GM11168 (cell line): Measurements from ENCODE around the gene LRGUK.
"Not testable (repeated sequence)": the region's sequence is repeated elsewhere in the genome, so short reads cannot be mapped to it uniquely, and the experiment has no call there.

Source experiments
- in situ Hi-C: fragments of 300-500 bp; cut with MboI; formaldehyde crosslinking; loops from one replicate; pipeline ENCODE4 v1.12.0; 2022; ENCODE audit warnings: low sequenced_read_pairs; ENCODE audit not compliant: unreplicated experiment

LRGUK gene, protein sequence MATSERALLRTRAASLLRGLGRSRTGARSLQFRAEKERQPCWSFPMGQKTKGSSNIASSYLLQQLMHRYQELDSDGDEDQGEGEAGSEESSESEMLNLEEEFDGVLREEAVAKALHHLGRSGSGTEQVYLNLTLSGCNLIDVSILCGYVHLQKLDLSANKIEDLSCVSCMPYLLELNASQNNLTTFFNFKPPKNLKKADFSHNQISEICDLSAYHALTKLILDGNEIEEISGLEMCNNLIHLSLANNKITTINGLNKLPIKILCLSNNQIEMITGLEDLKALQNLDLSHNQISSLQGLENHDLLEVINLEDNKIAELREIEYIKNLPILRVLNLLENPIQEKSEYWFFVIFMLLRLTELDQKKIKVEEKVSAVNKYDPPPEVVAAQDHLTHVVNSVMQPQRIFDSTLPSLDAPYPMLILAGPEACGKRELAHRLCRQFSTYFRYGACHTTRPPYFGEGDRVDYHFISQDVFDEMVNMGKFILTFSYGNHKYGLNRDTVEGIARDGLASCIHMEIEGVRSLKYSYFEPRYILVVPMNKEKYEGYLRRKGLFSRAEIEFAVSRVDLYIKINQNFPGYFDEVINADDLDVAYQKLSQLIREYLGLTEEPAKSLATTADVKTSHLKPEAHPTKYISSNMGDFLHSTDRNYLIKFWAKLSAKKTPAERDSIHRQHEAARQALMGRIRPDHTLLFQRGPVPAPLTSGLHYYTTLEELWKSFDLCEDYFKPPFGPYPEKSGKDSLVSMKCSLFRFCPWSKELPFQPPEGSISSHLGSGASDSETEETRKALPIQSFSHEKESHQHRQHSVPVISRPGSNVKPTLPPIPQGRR

DNA sequence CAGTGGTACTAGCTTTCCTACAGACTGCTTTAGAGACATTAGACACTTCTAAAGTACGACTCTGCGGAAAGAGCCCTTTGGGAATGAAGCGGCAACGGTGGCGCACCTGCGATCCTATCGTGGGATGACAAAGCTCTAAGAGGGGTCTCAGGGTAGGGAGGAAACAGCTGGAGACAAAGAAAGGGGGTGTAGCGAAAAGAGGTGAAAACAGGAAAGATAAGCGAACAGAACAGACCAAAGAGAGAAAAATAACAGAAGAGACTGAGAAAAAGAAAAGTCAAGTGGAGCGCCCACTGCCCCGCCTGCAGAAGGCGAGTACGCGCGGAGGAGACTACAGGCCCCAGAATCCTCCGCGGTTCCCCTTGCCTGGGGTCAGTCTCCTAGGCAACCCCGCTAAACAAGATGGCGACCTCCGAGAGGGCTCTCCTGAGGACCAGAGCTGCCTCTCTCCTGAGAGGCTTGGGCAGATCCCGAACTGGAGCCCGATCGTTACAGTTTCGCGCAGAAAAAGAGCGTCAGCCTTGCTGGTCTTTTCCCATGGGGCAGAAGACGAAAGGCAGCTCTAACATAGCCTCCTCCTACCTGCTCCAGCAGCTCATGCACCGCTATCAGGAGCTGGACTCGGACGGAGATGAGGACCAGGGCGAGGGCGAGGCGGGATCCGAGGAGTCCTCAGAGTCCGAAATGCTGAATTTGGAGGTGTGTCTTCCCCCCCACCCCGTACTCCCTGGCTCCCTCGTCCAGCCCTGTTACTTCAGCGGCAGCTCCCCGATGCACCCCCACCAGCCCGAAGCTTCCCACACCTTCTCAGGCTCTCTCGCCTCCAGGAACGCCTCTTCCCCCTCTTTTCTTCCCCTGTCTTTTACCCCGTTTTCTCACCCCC is at the start of gene LRGUK:
Gene LRGUK (plus strand): TSS at position 375 of the 883 bp plus-strand sequence. CDS start 28 bp downstream, at position 403.
- in situ Hi-C loops, result no loop called here

DNA sequence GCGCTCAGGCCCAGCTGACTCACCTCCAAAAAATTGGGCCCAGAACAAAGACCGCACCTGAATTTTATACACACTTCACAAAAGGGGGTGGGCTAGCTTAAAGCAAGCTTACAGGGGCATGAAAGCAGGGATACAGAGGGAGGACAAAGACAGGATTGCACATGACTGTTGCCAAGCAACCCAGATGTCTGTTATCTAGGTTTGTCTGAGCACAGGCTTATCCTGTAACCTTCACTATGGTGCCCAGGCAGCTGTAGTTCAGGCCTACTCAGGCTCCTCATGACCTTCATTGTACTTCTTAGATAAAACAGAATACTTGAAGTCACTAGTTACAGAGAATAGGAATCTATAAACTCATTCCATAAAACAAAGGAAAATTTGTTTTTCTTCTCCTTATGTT is 49.6 kb upstream of the LRGUK start:
- in situ Hi-C loops, result not testable (repeated sequence)

DNA sequence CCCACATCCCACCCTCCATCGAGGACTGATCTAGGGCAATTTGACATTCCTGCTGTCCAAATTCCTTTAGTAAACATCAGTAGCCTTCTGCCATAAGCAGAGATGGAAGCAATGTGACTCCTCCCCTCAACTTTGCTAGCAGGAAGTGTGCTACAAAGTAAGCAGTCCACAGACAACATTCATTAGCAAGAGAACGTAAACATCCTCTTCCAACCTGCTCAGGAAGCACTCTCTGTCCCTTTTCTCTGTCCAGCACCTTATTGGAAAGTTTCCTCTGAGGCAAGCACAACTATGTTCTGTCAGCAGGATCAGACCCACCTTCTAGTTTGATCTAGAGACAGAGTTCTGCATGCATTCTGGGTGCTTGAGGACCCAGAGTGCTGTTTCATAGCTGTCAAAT is 48.1 kb upstream of the LRGUK start:
- in situ Hi-C loops, result no loop called here

DNA sequence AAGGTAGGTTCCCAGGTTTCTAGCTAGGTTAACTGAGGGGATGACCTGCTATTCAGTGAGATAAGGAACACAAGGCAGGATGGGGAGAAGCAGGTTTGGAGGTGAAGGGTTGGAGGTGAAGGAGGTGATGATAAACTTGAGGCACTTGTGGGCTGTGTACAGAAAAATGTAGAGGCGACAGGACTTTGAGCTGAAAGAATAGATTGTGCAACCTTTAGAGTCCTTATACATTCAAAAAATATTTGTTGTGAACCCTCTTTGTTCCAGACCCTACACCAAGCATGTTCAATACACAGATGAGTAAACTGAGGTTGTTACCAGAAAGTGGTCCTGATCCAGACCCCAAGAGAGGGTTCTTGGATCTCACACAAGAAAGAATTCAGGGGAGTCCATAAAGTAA is 45.4 kb upstream of the LRGUK start:
- in situ Hi-C loops, result no loop called here

DNA sequence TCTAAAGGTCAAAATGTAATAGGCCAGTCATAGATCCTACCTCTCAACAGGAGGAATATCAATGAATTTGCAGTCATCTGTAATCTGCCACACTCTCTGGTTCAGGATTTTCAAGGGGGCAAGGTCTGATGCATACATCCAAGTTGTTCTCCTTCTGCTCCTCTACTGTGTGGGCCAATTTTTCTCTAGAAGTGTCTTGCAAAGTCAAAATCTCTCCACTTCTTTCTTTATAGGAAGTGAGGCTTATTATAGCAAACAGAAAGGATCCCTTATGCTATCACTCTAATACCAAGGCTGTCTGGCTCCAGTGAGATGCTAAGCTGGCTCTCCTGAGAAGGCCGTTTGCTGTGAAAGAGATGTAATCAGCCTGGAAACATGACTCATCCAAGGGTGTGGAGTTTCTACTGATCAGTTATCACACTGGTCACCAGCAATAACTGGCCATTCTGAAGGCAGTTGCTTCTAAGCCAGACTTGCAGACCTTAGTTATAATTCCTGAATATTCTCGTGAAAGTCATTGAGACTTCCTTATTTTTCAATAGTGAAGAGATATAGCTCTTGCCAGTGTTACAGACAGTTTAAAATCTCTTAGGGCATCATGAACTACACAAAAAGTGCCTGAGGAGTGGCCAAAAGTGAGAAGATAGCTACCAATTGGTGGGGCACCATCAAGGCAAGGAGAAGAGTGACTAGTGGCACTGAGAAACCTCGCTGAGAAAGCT is 43.2 kb upstream of the LRGUK start:
- in situ Hi-C loops, result no loop called here

DNA sequence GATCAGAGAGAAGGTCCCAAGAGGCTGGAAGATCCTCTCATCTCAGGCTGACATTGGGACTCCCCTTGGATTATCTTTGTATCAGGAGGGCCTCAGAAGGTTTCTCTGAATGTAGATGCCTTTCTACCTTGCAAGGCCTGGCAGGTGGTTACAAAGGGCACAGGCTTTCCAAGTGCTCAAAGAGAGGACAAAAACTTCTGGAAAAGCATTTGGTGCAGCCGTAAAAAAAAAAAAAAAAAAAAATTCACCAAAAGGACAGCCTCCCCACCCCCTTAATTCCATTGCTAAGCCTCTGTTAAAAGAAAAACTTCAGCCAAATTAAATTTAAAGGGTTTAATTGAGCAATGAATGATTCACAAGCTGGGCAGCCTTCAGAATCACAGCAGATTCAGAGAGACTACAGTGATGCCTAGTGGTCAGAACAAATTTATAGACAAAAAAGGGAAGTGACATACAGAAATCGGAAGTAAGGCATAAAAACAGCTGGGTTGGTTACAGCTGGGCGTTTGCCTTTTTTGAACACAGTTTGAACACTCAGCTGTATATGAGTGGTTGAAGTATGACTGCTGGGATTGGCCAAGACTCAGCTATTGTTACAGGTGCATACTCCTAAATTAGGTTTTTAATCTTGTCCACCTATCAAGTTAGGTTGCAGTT is 42.5 kb upstream of the LRGUK start:
- in situ Hi-C loops, result no loop called here

DNA sequence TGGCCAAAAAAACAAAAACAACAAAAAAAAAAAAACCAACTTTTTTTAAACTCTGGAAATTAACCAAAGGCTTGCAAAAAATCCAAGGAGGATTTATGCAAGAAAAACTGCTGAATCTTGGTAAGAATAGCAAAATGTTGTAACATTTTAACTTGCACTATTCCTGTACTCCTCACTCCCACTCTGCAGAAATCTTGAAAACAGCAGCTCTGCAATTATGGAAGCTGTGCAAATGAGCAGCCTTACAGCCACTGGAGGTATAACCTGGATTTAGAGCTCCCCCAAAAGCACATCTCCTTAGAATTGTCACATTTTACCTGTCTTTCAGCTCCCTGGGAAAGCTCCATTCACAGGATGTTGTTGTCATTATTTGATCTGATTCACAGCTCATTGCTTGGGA is 41.8 kb upstream of the LRGUK start:
- in situ Hi-C loops, result no loop called here

DNA sequence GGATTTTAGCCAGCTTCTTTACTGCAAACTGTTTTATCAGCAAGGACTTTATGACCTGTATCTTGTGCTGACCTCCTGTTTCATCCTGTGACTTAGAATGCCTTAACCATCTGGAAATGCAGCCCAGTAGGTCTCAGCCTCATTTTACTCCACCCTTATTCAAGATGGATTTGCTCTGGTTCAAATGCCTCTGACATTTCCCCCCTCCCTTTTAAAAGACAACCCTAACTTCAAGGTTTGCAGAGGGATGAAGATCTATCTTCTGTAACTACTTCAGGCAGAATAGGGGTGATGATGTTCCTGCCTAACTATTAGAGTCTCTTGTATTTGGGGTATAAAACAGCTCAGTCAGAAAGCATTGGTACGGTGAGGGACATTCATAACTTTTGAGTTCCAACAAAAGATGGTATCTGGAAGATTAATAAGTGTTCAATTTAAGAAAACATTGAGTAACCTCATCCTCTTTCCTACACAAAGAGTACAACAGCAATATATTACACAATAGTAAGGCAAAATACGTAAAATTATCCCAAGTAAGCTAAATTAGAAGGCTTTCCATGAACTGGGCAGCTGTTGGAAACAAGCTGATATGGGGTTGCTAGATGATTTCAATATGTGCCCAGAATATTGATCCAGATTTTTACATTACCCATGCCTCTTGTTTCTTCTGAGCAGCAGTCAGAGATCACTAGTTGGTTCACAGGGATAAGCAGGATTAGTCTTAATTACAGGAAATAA is 40.0 kb upstream of the LRGUK start:
- in situ Hi-C loops, result no loop called here

DNA sequence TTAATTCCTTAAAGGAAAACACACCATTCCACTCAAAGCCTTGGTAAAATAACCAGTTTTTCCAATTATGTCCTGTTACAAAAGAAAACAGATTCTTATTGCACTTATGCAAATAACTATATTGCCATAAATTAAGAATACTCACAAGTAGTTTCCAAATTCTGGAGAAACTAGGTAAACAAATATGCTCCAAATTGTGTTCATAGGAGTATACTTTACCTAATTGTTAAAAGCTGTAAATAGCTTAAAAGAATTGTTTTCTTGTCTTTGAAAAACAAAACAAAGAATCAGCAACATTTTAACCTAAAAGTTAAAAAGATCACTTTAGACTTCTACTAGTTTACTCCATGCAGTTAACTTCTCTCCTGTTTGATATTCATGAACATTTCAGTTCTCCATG is 38.9 kb upstream of the LRGUK start:
- in situ Hi-C loops, result no loop called here

DNA sequence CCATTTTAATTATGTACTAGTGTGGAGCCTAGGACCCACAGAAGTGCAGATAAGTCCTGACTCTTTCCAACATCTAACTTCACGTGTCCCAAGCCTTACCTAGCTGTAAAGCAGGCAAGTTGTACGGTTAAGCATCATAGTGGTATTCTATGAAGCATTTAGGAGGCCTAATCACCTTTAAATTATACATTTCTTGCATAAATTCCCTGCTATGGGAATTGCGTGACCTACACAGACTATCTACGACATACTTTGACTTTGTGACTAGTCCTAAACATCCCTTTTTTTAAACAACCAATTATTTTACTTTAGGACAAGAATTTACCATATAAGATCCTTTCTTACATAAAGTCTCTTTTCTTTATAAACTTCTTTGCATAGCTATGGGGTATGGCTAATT is 37.7 kb upstream of the LRGUK start:
- in situ Hi-C loops, result no loop called here

DNA sequence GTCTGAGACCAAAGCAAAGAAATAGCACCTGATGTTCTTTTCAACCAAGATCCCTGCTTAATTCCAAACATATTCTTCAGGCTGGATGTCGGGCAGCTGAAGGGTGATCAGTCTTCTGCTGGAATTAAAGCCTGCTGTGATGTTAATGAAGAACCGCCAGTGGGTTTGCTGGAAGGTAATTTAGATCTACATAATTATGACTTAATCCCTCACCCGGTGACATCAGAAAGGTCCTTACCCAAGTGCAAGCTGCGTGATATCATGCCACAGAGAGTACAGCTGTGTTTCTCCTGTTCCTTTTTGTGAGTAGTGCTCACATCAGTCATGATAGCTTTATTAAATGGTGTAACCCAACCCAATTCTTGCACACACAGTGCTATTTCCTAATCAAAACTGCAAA is 29.1 kb upstream of the LRGUK start:
- in situ Hi-C loops, result no loop called here

DNA sequence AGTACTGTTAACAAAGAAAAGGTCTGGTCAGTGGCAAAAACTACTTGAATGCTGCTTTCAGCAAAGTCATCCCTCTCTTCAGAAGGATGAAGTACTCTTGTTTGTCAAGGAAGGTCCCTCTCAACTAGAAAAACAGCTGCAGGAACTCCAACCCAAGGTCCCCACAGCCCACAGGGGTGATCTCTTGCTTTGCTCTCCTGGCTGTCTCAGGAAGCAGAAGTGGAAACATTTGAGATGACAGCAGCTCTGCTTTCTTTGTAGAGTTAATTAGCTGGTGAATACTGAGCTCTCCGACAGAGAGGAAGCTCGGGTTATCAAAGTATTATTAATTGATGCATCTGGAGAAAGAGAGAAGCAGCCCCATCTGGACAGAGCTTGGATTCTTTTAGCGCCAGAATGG is 25.4 kb upstream of the LRGUK start:
- in situ Hi-C loops, result no loop called here

DNA sequence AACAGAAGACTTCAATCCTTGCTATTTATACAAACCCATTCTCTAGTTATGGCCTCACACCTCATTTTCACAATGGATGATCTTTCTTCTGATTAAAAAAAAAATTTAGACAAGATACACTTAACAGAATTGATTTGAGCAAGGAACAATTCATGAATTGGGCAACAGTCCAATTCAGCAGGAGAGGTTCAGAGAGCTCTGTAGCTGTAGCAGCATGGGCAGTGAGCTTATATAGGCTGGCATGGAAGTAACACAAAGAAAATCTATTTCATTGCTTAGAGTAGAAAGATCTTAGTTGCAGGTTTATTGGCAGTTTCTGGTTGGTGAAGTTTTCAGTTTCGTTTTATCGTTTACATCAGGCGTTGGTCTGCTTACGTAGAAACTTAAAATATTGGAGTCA is 23.0 kb upstream of the LRGUK start:
- in situ Hi-C loops, result no loop called here

DNA sequence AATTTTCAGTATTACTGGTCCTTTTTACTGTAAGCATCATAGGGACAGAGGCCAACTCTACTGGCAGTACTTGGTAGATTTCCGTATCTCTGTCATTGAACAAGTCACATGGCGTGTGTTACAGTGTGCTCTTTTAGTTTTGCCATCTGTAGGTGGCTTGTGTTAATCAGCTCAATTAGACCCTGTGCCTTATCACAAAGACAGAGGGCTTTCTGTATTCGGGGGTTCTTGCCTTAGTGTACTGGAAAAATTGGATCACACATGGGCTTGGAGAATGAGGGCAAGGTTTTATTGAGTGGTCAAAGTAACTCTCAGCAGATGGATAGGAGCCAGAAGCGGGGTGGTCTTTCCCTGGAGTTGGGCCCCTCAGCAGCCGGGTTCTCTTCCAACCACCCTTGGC is 21.3 kb upstream of the LRGUK start:
- in situ Hi-C loops, result no loop called here

DNA sequence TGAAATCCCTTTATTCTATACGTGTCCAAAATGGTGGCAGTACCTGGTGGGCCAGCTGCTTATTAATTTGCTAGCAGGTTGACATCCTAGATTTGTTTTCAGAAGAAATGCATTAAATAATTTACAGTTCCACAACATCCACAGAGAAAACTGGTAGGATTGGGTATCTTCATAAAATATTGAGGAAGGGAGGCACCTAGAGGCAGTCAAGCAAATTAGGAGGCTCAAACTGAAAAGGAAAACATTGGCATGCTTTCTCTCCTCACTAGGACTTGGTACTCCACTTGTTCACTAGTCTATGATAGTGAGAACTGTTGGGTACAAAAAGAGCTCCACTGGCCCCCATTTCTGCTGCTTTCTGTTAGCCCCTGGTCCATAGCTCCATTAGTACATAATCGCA is 18.3 kb upstream of the LRGUK start:
- in situ Hi-C loops, result no loop called here

DNA sequence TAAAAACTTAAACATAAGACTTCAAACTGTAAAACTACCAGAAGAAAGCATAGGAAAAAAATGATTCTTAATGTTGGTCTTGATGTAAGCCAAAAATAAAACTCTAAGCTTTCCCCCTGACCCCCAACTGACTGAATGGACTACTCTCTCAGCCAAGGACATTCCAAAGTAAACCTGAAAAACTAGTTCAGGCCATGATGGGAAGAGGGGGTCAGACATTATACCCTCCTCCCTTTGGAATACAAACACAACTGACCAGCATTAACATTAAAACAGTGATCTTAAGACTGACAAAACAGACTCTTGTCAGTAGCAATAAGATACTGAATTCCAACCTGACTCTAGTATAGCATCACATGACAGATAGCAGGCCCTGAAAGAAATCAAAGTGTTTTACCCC is 13.5 kb upstream of the LRGUK start:
- in situ Hi-C loops, result no loop called here

DNA sequence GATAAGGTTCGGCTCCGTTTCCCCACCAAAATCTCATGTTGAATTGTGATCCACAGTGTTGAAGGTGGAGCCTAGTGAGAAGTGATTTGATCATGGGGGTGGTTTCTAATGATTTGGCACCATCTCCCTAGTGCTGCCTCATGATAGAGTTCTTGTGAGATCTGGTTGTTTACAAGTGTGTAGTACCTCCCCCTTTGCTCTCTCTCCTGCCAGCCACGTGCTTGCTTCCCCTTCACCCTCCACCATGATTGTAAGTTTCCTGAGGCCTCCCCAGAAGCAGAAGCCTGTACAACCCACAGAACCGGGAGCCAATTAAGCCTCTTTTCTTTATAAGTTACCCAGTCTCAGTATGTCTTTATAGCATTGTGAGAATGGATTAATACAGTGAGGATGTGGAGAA is 12.1 kb upstream of the LRGUK start:
- in situ Hi-C loops, result no loop called here

DNA sequence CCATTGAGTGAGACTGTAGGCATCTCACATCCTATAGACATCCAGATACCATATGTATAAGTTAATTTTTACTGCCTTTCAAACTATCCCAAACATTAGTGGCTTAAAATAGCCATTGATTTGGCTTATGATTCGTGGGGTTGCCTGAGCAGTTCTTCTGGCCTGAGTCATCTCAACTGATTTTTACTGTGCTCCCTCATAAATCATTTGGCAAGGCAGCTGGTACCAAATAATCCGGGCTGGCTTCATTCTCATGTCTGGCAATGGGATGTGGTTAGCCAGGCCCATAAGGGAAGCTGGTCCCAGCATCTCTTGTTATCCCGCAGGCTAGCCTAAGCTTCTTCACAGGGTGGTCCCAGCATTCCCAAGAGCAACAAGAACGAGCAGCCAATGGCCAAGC is 6.7 kb upstream of the LRGUK start:
- in situ Hi-C loops, result no loop called here

DNA sequence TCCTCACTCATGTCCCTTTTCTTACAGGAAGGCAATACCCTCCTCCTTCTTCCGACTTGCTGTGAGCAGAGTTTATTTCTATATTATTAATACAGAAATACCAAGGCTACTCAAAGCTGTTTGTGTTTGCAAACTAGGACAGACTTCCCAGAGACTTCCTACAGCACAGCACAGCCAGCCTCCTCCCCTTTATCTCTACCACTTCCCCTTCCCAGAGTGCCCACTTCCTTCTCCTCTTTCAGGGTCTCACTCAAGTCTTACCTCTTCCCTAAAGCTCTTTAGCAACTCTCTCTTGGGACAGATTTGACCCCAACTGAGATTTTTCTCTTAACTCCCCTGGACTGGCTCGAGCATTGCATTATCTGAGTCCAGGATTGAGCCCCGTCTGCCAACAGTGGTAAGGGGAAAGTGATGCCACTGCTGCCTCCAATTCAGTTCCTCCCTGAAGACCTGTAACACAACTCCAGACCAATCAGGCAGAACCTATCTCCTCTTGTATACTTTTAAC is 5.5 kb upstream of the LRGUK start:
- in situ Hi-C loops, result no loop called here
